IPS DF 19.7 (cell line): ENCODE results near the gene FNTB.

Experiments
- DNase-seq: peaks from one replicate; pipeline ENCODE4 v3.0.0-alpha.2; 2013; ENCODE audit warnings: low read depth, low spot score

Gene FNTB

GRCh38 chr14:64974563-64974962 is 12.1 kb upstream of the FNTB start:
- DNase-seq, result peak; percentile 65

- DNase-seq, result no peak
Observed at GRCh38 chr14:64979336-64980074, 7.2 kb upstream of the FNTB start.

GRCh38 chr14:64983439-64984310 is 3.0 kb upstream of the FNTB start:
- DNase-seq, result no peak

GRCh38 chr14:64987438-64987767 is 708 bp downstream of the FNTB start:
- DNase-seq, result no peak

GRCh38 chr14:64990296-64990695 is 3.6 kb downstream of the FNTB start:
- no peak for DNase-seq

GRCh38 chr14:64990939-64991338 is 4.2 kb downstream of the FNTB start:
- DNase-seq, result no peak

GRCh38 chr14:64992328-64992885 is 5.7 kb downstream of the FNTB start:
- no peak for DNase-seq

- DNase-seq, result no peak
Observed at GRCh38 chr14:64993266-64993930, 6.7 kb downstream of the FNTB start.

GRCh38 chr14:64994540-64994939 is 7.8 kb downstream of the FNTB start:
- DNase-seq, result no peak

- no peak for DNase-seq
Observed at GRCh38 chr14:64995291-64995690, 8.6 kb downstream of the FNTB start.

GRCh38 chr14:64997108-64997794 is 10.6 kb downstream of the FNTB start:
- DNase-seq, result no peak

GRCh38 chr14:64998455-64998931 is 11.8 kb downstream of the FNTB start:
- no peak for DNase-seq

GRCh38 chr14:65000898-65001591 is 14.3 kb downstream of the FNTB start:
- no peak for DNase-seq

GRCh38 chr14:65001723-65002122 is 15.0 kb downstream of the FNTB start:
- DNase-seq, result no peak

GRCh38 chr14:65002586-65003210 is 16.0 kb downstream of the FNTB start:
- DNase-seq, result no peak

- DNase-seq, result no peak
Observed at GRCh38 chr14:65003394-65003793, 16.7 kb downstream of the FNTB start.

GRCh38 chr14:65006261-65006721 is 19.6 kb downstream of the FNTB start:
- DNase-seq, result no peak

GRCh38 chr14:65007202-65007601 is 20.5 kb downstream of the FNTB start:
- no peak for DNase-seq

- no peak for DNase-seq
Observed at GRCh38 chr14:65010211-65010931, 23.7 kb downstream of the FNTB start.

- no peak for DNase-seq
Observed at GRCh38 chr14:65011538-65011937, 24.8 kb downstream of the FNTB start.
